Neural progenitor cell (in vitro differentiated cells): Measurements from ENCODE around the gene C2orf72.

Experiments
- CTCF ChIP-seq: fragments of 200-600 bp; sonication (generic); IDR thresholded peaks from 2 replicates; pipeline ENCODE4 v1.5.1; 2017; ENCODE audit warnings: antibody characterized with exemption, mild to moderate bottlenecking
- EZH2phosphoT487 ChIP-seq: fragments of 200-600 bp; sonication (generic); IDR thresholded peaks from 2 replicates; pipeline ENCODE4 v1.6.1; 2017; ENCODE audit warnings: antibody characterized with exemption

GRCh38 chr2:231011526-231011925 lies 25.8 kb upstream of the C2orf72 start:
- TF ChIP-seq EZH2phosphoT487: no peak
- no peak for TF ChIP-seq CTCF
